Left renal pelvis (tissue), 4 donors: ENCODE measurements around the gene RIC8B. TPM values are rescaled to one million over a fixed set of nuclear protein-coding genes. Genes with fewer than 3 reads are reported as not detected.
A peak's percentile ranks its signal among the peaks of the same experiment; 100 is the strongest.

ENCODE experiments used
- DNase-seq, 4 donors: peaks; one replicate each; pipeline ENCODE4 v3.0.0-alpha.2; 2013; ENCODE audit warnings: low read depth in 4 of 4, low spot score in 3 of 4
- polyA plus RNA-seq, 4 donors: library from polyadenylated mRNA; unstranded; fragments of 120-200 nt; gene quantifications; one replicate each; pipeline ENCODE4 v1.2.1, GENCODE V29; 2013; ENCODE audit not compliant: insufficient read length in 4 of 4

Gene RIC8B
- polyA plus RNA-seq, 4 donors = 23.8 to 29.6 (median 27.7) TPM

GRCh38 chr12:106801167-106801708, 26.8 kb downstream of the RIC8B start:
- DNase-seq = no peak

GRCh38 chr12:106801830-106802533, 27.5 kb downstream of the RIC8B start:
- no peak for DNase-seq

DNA sequence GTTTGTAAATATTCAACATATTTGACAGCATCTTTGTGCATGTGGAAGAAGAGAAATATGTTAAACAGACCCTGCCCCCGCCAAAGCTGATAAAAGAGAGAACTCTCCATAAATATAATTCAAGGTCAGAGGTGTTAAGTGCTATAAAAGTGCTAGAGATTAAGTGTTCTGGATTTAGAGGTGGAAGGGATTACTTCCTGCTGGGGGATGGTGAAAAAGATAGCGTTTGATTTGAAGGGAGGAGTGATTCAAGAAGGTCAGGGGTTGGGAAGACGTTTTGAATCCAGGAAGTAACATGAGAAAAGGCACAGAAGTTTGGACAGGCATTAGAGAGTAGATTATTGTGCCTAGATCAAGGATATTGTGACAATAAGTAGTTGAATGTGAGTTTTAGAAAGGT, 30.2 kb downstream of the RIC8B start:
- no peak for DNase-seq

GRCh38 chr12:106814714-106815113, 40.2 kb downstream of the RIC8B start:
- DNase-seq = peak; percentile 14 to 42 (median 31)

- no peak for DNase-seq
Measured at GRCh38 chr12:106815741-106816140, 41.3 kb downstream of the RIC8B start.

GRCh38 chr12:106816231-106816630, 41.7 kb downstream of the RIC8B start:
- no peak for DNase-seq

DNA sequence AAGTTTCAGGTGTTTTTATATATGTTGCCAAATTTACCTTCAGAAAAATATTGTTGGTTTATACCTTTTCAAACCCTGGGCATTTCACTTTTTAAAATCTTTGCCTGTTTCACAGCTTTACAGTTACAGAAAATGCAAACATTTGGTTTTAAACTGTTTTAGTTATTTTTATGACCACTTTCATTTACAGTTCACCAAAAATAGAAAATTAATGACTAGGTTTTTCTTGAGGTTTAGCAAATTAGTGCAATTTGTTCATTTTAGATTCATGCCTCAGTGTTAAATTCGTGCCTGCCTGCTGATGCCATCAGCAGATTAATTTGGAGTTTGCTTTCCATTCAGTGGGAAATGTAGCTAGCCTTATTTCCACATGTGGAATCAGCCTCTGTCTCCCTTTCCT, 45.5 kb downstream of the RIC8B start:
- DNase-seq = no peak

GRCh38 chr12:106831699-106832098, 57.2 kb downstream of the RIC8B start:
- no peak for DNase-seq

DNA sequence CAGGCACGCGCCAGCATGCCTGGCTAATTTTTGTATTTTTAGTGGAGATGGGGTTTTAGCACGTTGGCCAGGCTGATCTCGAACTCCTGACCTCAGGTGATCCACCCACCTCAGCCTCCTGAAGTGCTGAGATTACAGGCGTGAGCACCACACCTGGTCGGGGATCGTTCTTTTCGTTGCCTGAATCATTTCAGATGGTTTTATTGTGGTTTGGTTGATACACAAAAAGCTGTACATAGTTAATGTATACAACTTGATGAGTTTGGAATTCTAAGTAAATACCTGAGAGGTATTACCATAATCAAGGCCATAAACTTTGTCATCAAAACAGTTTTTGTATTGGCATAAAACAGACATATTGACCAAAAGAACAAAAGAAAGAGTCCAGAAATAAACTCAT, 63.3 kb downstream of the RIC8B start:
- no peak for DNase-seq

GRCh38 chr12:106839333-106839732, 64.9 kb downstream of the RIC8B start:
- no peak for DNase-seq

DNA sequence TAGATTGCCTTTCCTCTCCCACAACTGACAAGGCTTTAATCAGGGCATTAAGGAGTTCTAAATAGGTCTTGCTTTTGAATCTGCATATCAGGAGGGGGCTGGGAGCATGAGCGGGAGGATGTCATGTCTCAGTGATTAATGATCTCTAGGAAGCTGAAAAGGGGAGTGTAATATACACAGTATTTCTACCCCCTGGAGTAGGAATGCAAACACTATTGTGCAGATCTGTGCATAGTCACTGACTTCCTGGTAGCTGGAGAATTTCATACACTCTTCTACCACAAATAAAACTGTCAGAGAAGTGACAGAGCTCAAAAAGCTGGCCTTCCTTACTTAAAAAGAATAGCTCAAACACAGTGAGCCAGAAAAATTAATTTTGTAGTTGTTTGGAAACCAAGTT, 65.8 kb downstream of the RIC8B start:
- peak; percentile 46 to 65 (median 52) for DNase-seq

DNA sequence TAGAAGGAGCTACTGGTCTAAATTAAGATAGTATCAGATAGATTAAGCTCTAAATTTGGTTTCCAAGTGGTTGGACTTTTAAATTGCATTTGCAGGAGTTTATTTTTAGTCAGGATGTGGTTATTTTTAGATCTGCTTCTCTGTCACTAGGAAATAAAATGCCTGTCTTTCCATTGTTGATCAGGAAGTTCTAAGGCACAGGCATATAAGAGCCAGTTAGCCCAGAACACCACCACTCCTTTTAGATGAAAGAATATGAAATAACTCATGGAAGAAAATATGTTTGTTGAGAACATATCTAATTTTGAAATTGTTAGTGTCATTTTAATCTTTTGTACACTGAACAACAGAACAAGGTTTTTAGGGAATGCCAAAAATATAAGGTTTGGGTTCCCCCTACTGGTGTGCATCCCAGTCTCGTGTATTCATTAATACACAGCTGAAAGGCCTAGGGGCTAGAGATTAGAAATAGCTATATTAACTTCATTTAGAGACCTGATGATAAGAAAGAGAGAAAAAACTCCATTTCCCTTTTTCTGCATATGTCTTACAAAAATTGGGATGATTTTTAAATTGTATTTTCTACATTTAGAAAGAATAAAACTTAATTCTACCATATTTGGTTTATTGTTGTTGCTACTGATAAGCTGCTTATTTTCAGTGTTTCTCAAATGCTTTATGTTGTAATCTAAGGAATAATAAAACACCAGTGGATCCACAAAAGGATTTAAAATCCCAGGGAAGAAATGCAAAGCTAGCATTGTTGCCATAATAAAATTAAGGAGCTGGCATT, 67.2 kb downstream of the RIC8B start:
- peak; percentile 18 to 43 (median 34) for DNase-seq

GRCh38 chr12:106845902-106846301, 71.4 kb downstream of the RIC8B start:
- DNase-seq = no peak

GRCh38 chr12:106847861-106848260, 73.4 kb downstream of the RIC8B start:
- DNase-seq = no peak

- no peak for DNase-seq
Measured at GRCh38 chr12:106851306-106851705, 76.8 kb downstream of the RIC8B start.

DNA sequence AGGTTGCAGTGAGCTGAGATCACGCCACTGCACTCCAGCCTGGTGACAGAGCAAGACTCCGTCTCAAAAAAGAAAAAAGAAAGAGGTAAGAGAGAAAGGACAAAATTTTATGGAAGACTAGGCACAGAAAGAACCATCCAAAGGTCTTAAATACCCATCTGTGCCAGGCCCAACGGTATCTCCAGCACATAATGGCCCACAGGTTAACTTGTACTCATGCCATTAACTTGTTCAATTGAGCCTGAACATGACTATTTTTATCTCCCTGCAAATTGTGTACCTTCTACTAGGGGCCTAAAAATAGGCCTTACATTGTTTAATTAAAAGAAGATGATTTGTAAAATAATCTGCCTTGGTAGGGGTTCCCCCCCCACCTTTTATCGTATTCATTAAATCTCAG, 80.2 kb downstream of the RIC8B start:
- no peak for DNase-seq

- DNase-seq = no peak
Measured at GRCh38 chr12:106855221-106855758, 80.8 kb downstream of the RIC8B start.

- no peak for DNase-seq
Measured at GRCh38 chr12:106861984-106862916, 87.8 kb downstream of the RIC8B start.

DNA sequence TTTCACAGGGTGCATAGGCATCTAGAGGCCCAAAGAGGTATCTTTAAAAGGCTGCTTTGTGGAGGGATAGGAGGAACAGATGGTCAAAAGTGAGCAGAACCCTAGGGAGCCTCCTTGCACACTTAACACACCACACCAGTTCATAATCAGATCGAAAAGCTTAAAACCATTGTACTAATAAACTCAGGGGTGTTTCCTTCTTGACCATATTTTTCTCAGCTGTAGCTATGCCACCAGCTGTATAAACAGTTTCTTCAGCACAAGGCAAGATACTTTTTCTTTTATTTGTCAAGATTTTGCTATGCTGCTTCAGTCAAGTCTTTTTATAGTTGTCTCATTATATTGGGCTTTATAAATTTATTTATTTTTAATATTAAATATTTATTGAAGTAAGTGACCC, 88.7 kb downstream of the RIC8B start:
- no peak for DNase-seq

GRCh38 chr12:106865683-106866082, 91.2 kb downstream of the RIC8B start:
- DNase-seq = no peak
